Fibroblast of lung (primary cell): Measurements from ENCODE around the gene AOX1. TPM values are rescaled to one million over a fixed set of nuclear protein-coding genes. Genes with fewer than 3 reads are reported as not detected.
A peak's percentile ranks its signal among the peaks of the same experiment; 100 is the strongest.

Experiments
- DNase-seq, 2 donors: peaks; one replicate each; pipeline versions ENCODE4 v3.0.0 to v3.0.0-alpha.2; 2010; ENCODE audit warnings: low read depth in 2 of 2
- H2AFZ ChIP-seq: 2 replicates; pipeline ENCODE4 v1.5.1; 2012; ENCODE audit warnings: low read length, control low read depth, inconsistent platforms
- H3K27ac ChIP-seq: 2 replicates; pipeline ENCODE4 v1.5.1; 2011; ENCODE audit warnings: low read length, control low read depth; ENCODE audit not compliant: insufficient read depth
- H3K27me3 ChIP-seq: 2 replicates; pipeline ENCODE4 v1.5.1; 2011; ENCODE audit warnings: mild to moderate bottlenecking, low read length; ENCODE audit not compliant: control insufficient read depth, insufficient read depth
- H3K36me3 ChIP-seq: 2 replicates; pipeline ENCODE4 v1.5.1; 2011; ENCODE audit warnings: low read length; ENCODE audit not compliant: control insufficient read depth, insufficient read depth
- H3K4me1 ChIP-seq: 2 replicates; pipeline ENCODE4 v1.5.1; 2011; ENCODE audit warnings: low read length; ENCODE audit not compliant: control insufficient read depth, insufficient read depth; ENCODE audit errors: extremely low read depth
- H3K4me2 ChIP-seq: 2 replicates; pipeline ENCODE4 v1.5.1; 2011; ENCODE audit warnings: low read length, control low read depth; ENCODE audit not compliant: insufficient read depth; ENCODE audit errors: extremely low read depth
- H3K4me3 ChIP-seq, 4 experiments: fragments of 200-600 bp in 1 of 4; sonication (generic) in 1 of 4; replicated peaks in 1 of 4; 2 replicates each; pipeline ENCODE4 v1.5.1; 2011 to 2016; ENCODE audit warnings: low read length in 4 of 4, low read depth in 3 of 4, mild to moderate bottlenecking in 3 of 4, control low read depth in 2 of 4, inconsistent platforms in 1 of 4, mixed read lengths in 1 of 4; ENCODE audit not compliant: insufficient read depth in 1 of 4; ENCODE audit errors: control extremely low read depth in 1 of 4
- H3K79me2 ChIP-seq: 2 replicates; pipeline ENCODE4 v1.5.1; 2012; ENCODE audit warnings: mild to moderate bottlenecking, low read length, inconsistent platforms; ENCODE audit not compliant: control insufficient read depth, insufficient read depth
- H3K9ac ChIP-seq: 2 replicates; pipeline ENCODE4 v1.5.1; 2011; ENCODE audit warnings: mild to moderate bottlenecking, low read length, control low read depth; ENCODE audit not compliant: insufficient read depth
- H3K9me3 ChIP-seq: 2 replicates; pipeline ENCODE4 v1.5.1; 2012; ENCODE audit warnings: low read depth, low read length; ENCODE audit not compliant: control insufficient read depth, insufficient read depth
- H4K20me1 ChIP-seq: 2 replicates; pipeline ENCODE4 v1.5.1; 2011; ENCODE audit warnings: low read length; ENCODE audit not compliant: control insufficient read depth, insufficient read depth; ENCODE audit errors: extremely low read depth
- CTCF ChIP-seq, 2 donors: IDR thresholded peaks in 1 of 2; conservative IDR thresholded peaks in 1 of 2; 1 replicate in 1 of 2; 2 replicates in 1 of 2; pipeline ENCODE4 v1.5.1; 2011 to 2012; ENCODE audit warnings: low read length in 2 of 2, control low read depth in 1 of 2, inconsistent platforms in 1 of 2, low read depth in 1 of 2, mild to moderate bottlenecking in 1 of 2
- EZH2 ChIP-seq: IDR thresholded peaks from 2 replicates; pipeline ENCODE4 v1.5.1; 2012; ENCODE audit warnings: low read length, control low read depth, mild to moderate bottlenecking; ENCODE audit errors: missing control alignments
- polyA plus RNA-seq, 2 donors: library from polyadenylated mRNA; depleted of rRNA in 1 of 2; stranded (reverse) in 1 of 2; unstranded in 1 of 2; fragments of >200 nt; gene quantifications; 2 replicates each; pipeline ENCODE4 v1.2.1, GENCODE V29; 2011 to 2012; ENCODE audit warnings: missing spikeins in 1 of 2
- total RNA-seq: library from RNA; depleted of rRNA; stranded (reverse); fragments of >200 nt; gene quantifications from 2 replicates; pipeline ENCODE4 v1.2.1, GENCODE V29; 2014

Gene AOX1
- total and polyA plus RNA-seq, 2 donors (not counting 1 experiment from before 2014, with no cell fraction given) = 39.4 to 65.1 TPM

- DNase-seq = peak in 1 of 2 donors; percentile 48
- H3K27me3 ChIP-seq = no peaks in the 10 kb centered on the region
- TF ChIP-seq EZH2 (no peak), CTCF (conservative IDR thresholded peaks at IDR 0.05 in 1 of 2, IDR thresholded peaks at IDR 0.05 in 1 of 2; ENCODE audit: low read depth in 1 of 2, low read length in 2 of 2) (no peak)
These were observed 4.3 kb downstream of the AOX1 start for GRCh38 chr2:200590090-200590489.

GRCh38 chr2:200591308-200591707, 5.5 kb downstream of the AOX1 start:
- DNase-seq = no peak
- Histone ChIP-seq H3K4me1 (no peaks in the 10 kb centered on the region), H3K4me2 (no peak overlapping the region), H3K79me2 (no peaks in the 10 kb centered on the region), H4K20me1 (no peaks in the 10 kb centered on the region), H3K27ac (no peak overlapping the region), H3K9me3 (no peaks in the 10 kb centered on the region), H3K36me3 (no peaks in the 10 kb centered on the region), H3K27me3 (no peaks in the 10 kb centered on the region), H3K9ac (no peak overlapping the region), H3K4me3 (no peak overlapping the region), H2AFZ (no peak overlapping the region)
- TF ChIP-seq CTCF (conservative IDR thresholded peaks at IDR 0.05 in 1 of 2, IDR thresholded peaks at IDR 0.05 in 1 of 2; ENCODE audit: low read depth in 1 of 2, low read length in 2 of 2) = no peak
- TF ChIP-seq EZH2 = no peak

More at GRCh38 chr2:200590090-200590489, 4.3 kb downstream of the AOX1 start:
- Histone ChIP-seq H3K9ac (no peak overlapping the region), H3K27ac (no peak overlapping the region), H3K36me3 (no peaks in the 10 kb centered on the region), H4K20me1 (no peaks in the 10 kb centered on the region), H3K4me2 (no peak overlapping the region), H3K79me2 (no peaks in the 10 kb centered on the region), H3K9me3 (no peaks in the 10 kb centered on the region), H3K4me3 (no peak overlapping the region), H2AFZ (no peak overlapping the region), H3K4me1 (no peaks in the 10 kb centered on the region)

- DNase-seq = peak; percentile 42 to 71
- Histone ChIP-seq H3K27ac (no peak overlapping the region), H3K4me1 (no peaks in the 10 kb centered on the region), H3K4me3 (no peak overlapping the region), H3K9ac (no peak overlapping the region), H3K27me3 (no peaks in the 10 kb centered on the region), H3K79me2 (no peaks in the 10 kb centered on the region), H4K20me1 (no peaks in the 10 kb centered on the region), H2AFZ (no peak overlapping the region), H3K36me3 (no peaks in the 10 kb centered on the region), H3K9me3 (no peaks in the 10 kb centered on the region), H3K4me2 (no peak overlapping the region)
- TF ChIP-seq CTCF (conservative IDR thresholded peaks at IDR 0.05 in 1 of 2, IDR thresholded peaks at IDR 0.05 in 1 of 2; ENCODE audit: low read depth in 1 of 2, low read length in 2 of 2) = no peak
- no peak for TF ChIP-seq EZH2
These were observed 6.7 kb downstream of the AOX1 start for GRCh38 chr2:200592406-200593075.
